Nephron (organoid): ENCODE data around the gene MC1R.

Experiments
- H3K27ac Mint-ChIP-seq, 3 experiments: 2 replicates each; pipeline ENCODE4 v1.8.0; 2020; ENCODE audit warnings: mixed read lengths in 3 of 3, mild to moderate bottlenecking in 2 of 3, moderate library complexity in 1 of 3
- H3K27me3 Mint-ChIP-seq: 2 replicates; pipeline ENCODE4 v1.8.0; 2021; ENCODE audit warnings: low read depth, mild to moderate bottlenecking, moderate library complexity, mixed read lengths
- H3K36me3 Mint-ChIP-seq: 2 replicates; pipeline ENCODE4 v1.8.0; 2020; ENCODE audit warnings: low read depth, mixed read lengths
- H3K4me1 Mint-ChIP-seq: 2 replicates; pipeline ENCODE4 v1.8.0; 2020; ENCODE audit warnings: mixed read lengths
- H3K4me3 Mint-ChIP-seq, 3 experiments: 2 replicates each; pipeline ENCODE4 v1.8.0; 2020; ENCODE audit warnings: mild to moderate bottlenecking in 3 of 3, mixed read lengths in 3 of 3, moderate library complexity in 2 of 3
- H3K9me3 Mint-ChIP-seq: 2 replicates; pipeline ENCODE4 v1.8.0; 2020; ENCODE audit warnings: mixed read lengths
- CTCF ChIP-seq, 3 experiments: fragments of 200-600 bp; sonication (generic); IDR thresholded peaks; one replicate each; pipeline ENCODE4 v1.5.0; 2021; ENCODE audit warnings: antibody characterized with exemption in 3 of 3; ENCODE audit not compliant: unreplicated experiment in 3 of 3

The MC1R gene

GRCh38 chr16:89956505-89957215 lies 38.0 kb downstream of the MC1R start:
- no peak for TF ChIP-seq CTCF (IDR thresholded peaks at IDR 0.05; ENCODE audit: unreplicated experiment in 3 of 3)
- Mint-ChIP-seq H3K9me3 (no peaks in the 10 kb centered on the region), H3K27me3 (no peaks in the 10 kb centered on the region), H3K4me3 (no peak overlapping the region), H3K36me3 (peaks cover 32% of the 10 kb centered on the region), H3K4me1 (no peaks in the 10 kb centered on the region), H3K27ac (no peak overlapping the region)

GRCh38 chr16:89957216-89957785 lies 38.6 kb downstream of the MC1R start:
- no peak overlapping the region for H3K27ac Mint-ChIP-seq
- peaks cover 32% of the 10 kb centered on the region for H3K36me3 Mint-ChIP-seq

GRCh38 chr16:89958068-89958467 lies 39.4 kb downstream of the MC1R start:
- Mint-ChIP-seq H3K4me1 (no peaks in the 10 kb centered on the region), H3K27me3 (no peaks in the 10 kb centered on the region), H3K27ac (no peak overlapping the region), H3K36me3 (peaks cover 32% of the 10 kb centered on the region), H3K9me3 (no peaks in the 10 kb centered on the region), H3K4me3 (no peak overlapping the region)
- no peak for TF ChIP-seq CTCF (IDR thresholded peaks at IDR 0.05; ENCODE audit: unreplicated experiment in 3 of 3)

More at GRCh38 chr16:89957216-89957785, 38.6 kb downstream of the MC1R start:
- no peak overlapping the region for H3K4me3 Mint-ChIP-seq
- H3K27me3 Mint-ChIP-seq: no peaks in the 10 kb centered on the region
- no peak for TF ChIP-seq CTCF (IDR thresholded peaks at IDR 0.05; ENCODE audit: unreplicated experiment in 3 of 3)
- H3K9me3 Mint-ChIP-seq: no peaks in the 10 kb centered on the region
- no peaks in the 10 kb centered on the region for H3K4me1 Mint-ChIP-seq

- TF ChIP-seq CTCF (IDR thresholded peaks at IDR 0.05; ENCODE audit: unreplicated experiment in 3 of 3): no peak
- peaks cover 35% of the 10 kb centered on the region for H3K36me3 Mint-ChIP-seq
- no peak overlapping the region for H3K4me3 Mint-ChIP-seq
- no peaks in the 10 kb centered on the region for H3K27me3 Mint-ChIP-seq
- H3K27ac Mint-ChIP-seq: no peak overlapping the region
- no peaks in the 10 kb centered on the region for H3K9me3 Mint-ChIP-seq
- H3K4me1 Mint-ChIP-seq: no peaks in the 10 kb centered on the region
Observed at GRCh38 chr16:89958596-89958995, 39.9 kb downstream of the MC1R start.

- Mint-ChIP-seq H3K27me3 (no peaks in the 10 kb centered on the region), H3K4me3 (no peak overlapping the region), H3K9me3 (no peaks in the 10 kb centered on the region), H3K4me1 (no peaks in the 10 kb centered on the region), H3K36me3 (peaks cover 32% of the 10 kb centered on the region), H3K27ac (no peak overlapping the region)
- no peak for TF ChIP-seq CTCF (IDR thresholded peaks at IDR 0.05; ENCODE audit: unreplicated experiment in 3 of 3)
Observed at GRCh38 chr16:89960966-89961365, 42.3 kb downstream of the MC1R start.

GRCh38 chr16:89961920-89962319 lies 43.3 kb downstream of the MC1R start:
- Mint-ChIP-seq H3K36me3 (peaks cover 31% of the 10 kb centered on the region), H3K27me3 (no peaks in the 10 kb centered on the region), H3K9me3 (no peaks in the 10 kb centered on the region), H3K27ac (no peak overlapping the region), H3K4me1 (no peaks in the 10 kb centered on the region), H3K4me3 (no peak overlapping the region)
- no peak for TF ChIP-seq CTCF (IDR thresholded peaks at IDR 0.05; ENCODE audit: unreplicated experiment in 3 of 3)
